Astrocyte (in vitro differentiated cells and primary cell): ENCODE data around the gene RCOR1. TPM values are rescaled to one million over a fixed set of nuclear protein-coding genes. Genes with fewer than 3 reads are reported as not detected.

Experiments
- DNase-seq: peaks from one replicate; pipeline ENCODE4 v3.0.0-alpha.2; 2010; ENCODE audit warnings: low read depth
- FAIRE-seq: peaks from 2 replicates; lab custom pipeline; 2011; peaks lifted over from hg19 to GRCh38; lab: Jason Lieb, UNC
- H2AFZ ChIP-seq: 2 replicates; pipeline ENCODE4 v1.6.0; 2012; ENCODE audit warnings: low read depth, low read length, inconsistent platforms
- H3K27ac ChIP-seq: 2 replicates; pipeline ENCODE4 v1.5.1; 2011; ENCODE audit warnings: low read depth, low read length, inconsistent platforms
- H3K27me3 ChIP-seq: 2 replicates; pipeline ENCODE4 v1.6.0; 2011; ENCODE audit warnings: low read length, inconsistent platforms; ENCODE audit not compliant: insufficient read depth
- H3K36me3 ChIP-seq: 2 replicates; pipeline ENCODE4 v1.5.1; 2011; ENCODE audit warnings: low read length, inconsistent platforms; ENCODE audit not compliant: insufficient read depth
- H3K4me1 ChIP-seq: 2 replicates; pipeline ENCODE4 v1.5.1; 2011; ENCODE audit warnings: low read length, inconsistent platforms; ENCODE audit not compliant: insufficient read depth
- H3K4me2 ChIP-seq: 2 replicates; pipeline ENCODE4 v1.6.0; 2012; ENCODE audit warnings: low read length, inconsistent platforms
- H3K4me3 ChIP-seq: 2 replicates; pipeline ENCODE4 v1.5.1; 2011; ENCODE audit warnings: low read depth, mild to moderate bottlenecking, low read length, inconsistent platforms; ENCODE audit not compliant: insufficient read depth
- H3K79me2 ChIP-seq: 2 replicates; pipeline ENCODE4 v1.6.0; 2012; ENCODE audit warnings: mild to moderate bottlenecking, low read length, inconsistent platforms; ENCODE audit not compliant: insufficient read depth
- H3K9ac ChIP-seq: 2 replicates; pipeline ENCODE4 v1.6.0; 2012; ENCODE audit warnings: mild to moderate bottlenecking, low read length, inconsistent platforms
- H3K9me3 ChIP-seq: 2 replicates; pipeline ENCODE4 v1.5.1; 2012; ENCODE audit warnings: low read depth, mild to moderate bottlenecking, low read length, inconsistent platforms; ENCODE audit not compliant: insufficient read depth
- H4K20me1 ChIP-seq: 2 replicates; pipeline ENCODE4 v1.6.0; 2012; ENCODE audit warnings: low read length, inconsistent platforms; ENCODE audit not compliant: insufficient read depth
- H3K27ac Mint-ChIP-seq: one replicate; pipeline ENCODE4 v1.8.0; 2021; ENCODE audit warnings: mild to moderate bottlenecking, mixed read lengths; ENCODE audit not compliant: unreplicated experiment
- H3K27me3 Mint-ChIP-seq: one replicate; pipeline ENCODE4 v1.8.0; 2021; ENCODE audit warnings: low read depth, mixed read lengths; ENCODE audit not compliant: unreplicated experiment
- H3K36me3 Mint-ChIP-seq: one replicate; pipeline ENCODE4 v1.8.0; 2021; ENCODE audit warnings: low read depth, mixed read lengths; ENCODE audit not compliant: unreplicated experiment
- H3K4me1 Mint-ChIP-seq: one replicate; pipeline ENCODE4 v1.8.0; 2021; ENCODE audit warnings: low read depth, mixed read lengths; ENCODE audit not compliant: unreplicated experiment
- H3K4me3 Mint-ChIP-seq: one replicate; pipeline ENCODE4 v1.8.0; 2021; ENCODE audit warnings: mild to moderate bottlenecking, moderate library complexity, mixed read lengths; ENCODE audit not compliant: unreplicated experiment
- H3K9me3 Mint-ChIP-seq: one replicate; pipeline ENCODE4 v1.8.0; 2021; ENCODE audit warnings: mild to moderate bottlenecking, mixed read lengths; ENCODE audit not compliant: unreplicated experiment
- EZH2 ChIP-seq: IDR thresholded peaks from 2 replicates; pipeline ENCODE4 v1.6.1; 2012; ENCODE audit warnings: mild to moderate bottlenecking, low read length, inconsistent platforms; ENCODE audit not compliant: insufficient read depth
- total RNA-seq: library from RNA; stranded (reverse); gene quantifications from 2 replicates; pipeline ENCODE4 v1.2.1, GENCODE V29; 2021
- TF ChIP-seq, protein P1 (sequence below): IDR thresholded peaks from 2 replicates; pipeline ENCODE4 v1.5.1; 2011; ENCODE audit warnings: low read depth, mild to moderate bottlenecking, inconsistent platforms, low read length, moderate library complexity; ENCODE audit not compliant: insufficient read depth

Gene RCOR1
- total RNA-seq, 1 donor from 2014 or later, result 31.0 TPM

DNA sequence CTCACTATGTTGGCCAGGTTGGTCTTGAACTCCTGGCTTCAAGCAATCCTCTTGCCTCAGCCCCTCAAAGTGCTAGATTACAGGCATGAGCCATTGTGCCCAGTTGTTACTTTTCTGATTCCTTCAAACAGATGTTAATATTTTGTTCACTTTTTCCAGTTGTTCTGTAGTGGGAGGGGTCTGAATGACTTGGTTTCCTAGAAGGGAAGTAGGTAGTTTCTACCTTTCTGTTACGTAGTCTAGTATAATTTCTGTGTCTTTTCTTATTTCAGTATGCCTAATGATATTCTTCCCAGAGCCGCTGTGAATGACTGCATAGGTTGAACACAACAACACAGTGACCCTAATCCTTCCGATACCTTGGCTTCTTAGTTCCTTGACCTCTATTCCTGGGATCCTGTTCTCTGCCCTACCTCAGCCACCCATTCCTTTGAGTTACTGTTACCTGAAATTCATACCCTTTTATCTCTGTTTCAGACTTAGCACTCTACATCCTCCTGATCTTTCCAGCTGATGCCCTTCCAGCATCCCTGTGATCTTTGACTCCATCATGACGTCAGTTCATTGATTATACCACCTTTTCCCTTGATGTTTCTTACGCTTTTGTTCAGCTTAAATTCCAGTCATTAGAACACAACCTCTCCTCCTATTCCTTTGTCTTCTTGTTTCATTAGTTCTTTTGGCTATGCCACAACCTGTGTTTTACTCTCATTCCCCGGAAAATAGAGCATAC is 33.3 kb downstream of the RCOR1 start:
- Histone ChIP-seq H3K9me3 (no peaks in the 10 kb centered on the region), H3K4me3 (no peak overlapping the region), H3K36me3 (no peaks in the 10 kb centered on the region), H4K20me1 (peaks cover 89% of the 10 kb centered on the region), H2AFZ (no peak overlapping the region), H3K4me2 (no peak overlapping the region), H3K4me1 (no peaks in the 10 kb centered on the region), H3K9ac (no peak overlapping the region), H3K27me3 (no peaks in the 10 kb centered on the region), H3K79me2 (peaks cover 82% of the 10 kb centered on the region), H3K27ac (no peak overlapping the region)
- no peak for TF ChIP-seq EZH2
- H3K4me3 Mint-ChIP-seq, result no peak overlapping the region
- no peaks in the 10 kb centered on the region for H3K9me3 Mint-ChIP-seq
- no peaks in the 10 kb centered on the region for H3K36me3 Mint-ChIP-seq
- no peak for DNase-seq
- no peak for FAIRE-seq
- no peak overlapping the region for H3K27ac Mint-ChIP-seq
- peaks cover 31% of the 10 kb centered on the region for H3K4me1 Mint-ChIP-seq
- no peaks in the 10 kb centered on the region for H3K27me3 Mint-ChIP-seq

DNA sequence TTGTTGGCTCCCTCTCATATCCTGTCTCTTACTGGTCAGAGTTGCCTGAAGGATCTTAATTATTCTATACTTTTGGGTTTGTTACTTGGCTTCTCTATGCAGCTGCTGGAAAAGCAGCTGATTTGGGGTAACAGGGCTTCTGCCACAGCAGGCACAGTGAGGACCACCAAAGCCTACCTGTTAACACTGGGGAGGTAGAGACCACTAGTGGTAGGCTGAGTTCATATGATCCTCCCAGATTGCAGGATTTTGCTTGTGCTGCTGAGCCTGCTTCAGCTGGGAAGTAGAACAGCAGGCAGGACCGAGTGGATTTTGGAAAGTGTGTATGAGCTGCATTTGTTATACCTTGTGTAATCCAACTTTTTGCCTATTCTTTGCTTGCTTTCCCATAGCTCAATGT is 34.1 kb downstream of the RCOR1 start:
- no peaks in the 10 kb centered on the region for H3K36me3 ChIP-seq
- H3K4me2 ChIP-seq, result no peak overlapping the region
- DNase-seq (no peak), FAIRE-seq (no peak)
- H3K9me3 Mint-ChIP-seq, result no peaks in the 10 kb centered on the region
- no peak overlapping the region for H3K4me3 ChIP-seq
- no peak overlapping the region for H3K27ac Mint-ChIP-seq
- TF ChIP-seq EZH2, result no peak
- TF ChIP-seq, protein P1, sequence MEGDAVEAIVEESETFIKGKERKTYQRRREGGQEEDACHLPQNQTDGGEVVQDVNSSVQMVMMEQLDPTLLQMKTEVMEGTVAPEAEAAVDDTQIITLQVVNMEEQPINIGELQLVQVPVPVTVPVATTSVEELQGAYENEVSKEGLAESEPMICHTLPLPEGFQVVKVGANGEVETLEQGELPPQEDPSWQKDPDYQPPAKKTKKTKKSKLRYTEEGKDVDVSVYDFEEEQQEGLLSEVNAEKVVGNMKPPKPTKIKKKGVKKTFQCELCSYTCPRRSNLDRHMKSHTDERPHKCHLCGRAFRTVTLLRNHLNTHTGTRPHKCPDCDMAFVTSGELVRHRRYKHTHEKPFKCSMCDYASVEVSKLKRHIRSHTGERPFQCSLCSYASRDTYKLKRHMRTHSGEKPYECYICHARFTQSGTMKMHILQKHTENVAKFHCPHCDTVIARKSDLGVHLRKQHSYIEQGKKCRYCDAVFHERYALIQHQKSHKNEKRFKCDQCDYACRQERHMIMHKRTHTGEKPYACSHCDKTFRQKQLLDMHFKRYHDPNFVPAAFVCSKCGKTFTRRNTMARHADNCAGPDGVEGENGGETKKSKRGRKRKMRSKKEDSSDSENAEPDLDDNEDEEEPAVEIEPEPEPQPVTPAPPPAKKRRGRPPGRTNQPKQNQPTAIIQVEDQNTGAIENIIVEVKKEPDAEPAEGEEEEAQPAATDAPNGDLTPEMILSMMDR, result no peak
- no peak overlapping the region for H3K4me3 Mint-ChIP-seq
- H3K9me3 ChIP-seq, result no peaks in the 10 kb centered on the region
- H4K20me1 ChIP-seq, result peaks cover 85% of the 10 kb centered on the region
- no peak overlapping the region for H3K27ac ChIP-seq
- H3K4me1 ChIP-seq, result no peaks in the 10 kb centered on the region
- no peak overlapping the region for H3K9ac ChIP-seq
- H3K36me3 Mint-ChIP-seq, result no peaks in the 10 kb centered on the region
- no peaks in the 10 kb centered on the region for H3K27me3 ChIP-seq
- no peaks in the 10 kb centered on the region for H3K27me3 Mint-ChIP-seq
- peaks cover 80% of the 10 kb centered on the region for H3K79me2 ChIP-seq
- peaks cover 32% of the 10 kb centered on the region for H3K4me1 Mint-ChIP-seq
- no peak overlapping the region for H2AFZ ChIP-seq

- Histone ChIP-seq H3K79me2 (peaks cover 75% of the 10 kb centered on the region), H3K4me2 (no peak overlapping the region), H4K20me1 (peaks cover 79% of the 10 kb centered on the region), H3K9me3 (no peaks in the 10 kb centered on the region), H3K36me3 (no peaks in the 10 kb centered on the region), H3K27ac (no peak overlapping the region), H3K4me1 (no peaks in the 10 kb centered on the region), H2AFZ (no peak overlapping the region), H3K4me3 (no peak overlapping the region), H3K9ac (no peak overlapping the region), H3K27me3 (no peaks in the 10 kb centered on the region)
- Mint-ChIP-seq H3K9me3 (no peaks in the 10 kb centered on the region), H3K4me3 (no peak overlapping the region), H3K4me1 (peaks cover 21% of the 10 kb centered on the region), H3K27ac (no peak overlapping the region), H3K27me3 (no peaks in the 10 kb centered on the region), H3K36me3 (no peaks in the 10 kb centered on the region)
- no peak for TF ChIP-seq EZH2
- TF ChIP-seq, protein P1, result no peak
- no peak for FAIRE-seq
- no peak for DNase-seq
These were observed 36.6 kb downstream of the RCOR1 start for GRCh38 chr14:102629011-102629444.
